HepG2 (cell line): ENCODE results near the gene CARD16. TPM values are rescaled to one million over a fixed set of nuclear protein-coding genes. Genes with fewer than 3 reads are reported as not detected.
A peak's percentile ranks its signal among the peaks of the same experiment; 100 is the strongest.

Experiments
- ATF7-NPFF ChIP-seq: sonication (generic); formaldehyde crosslinking; IDR thresholded peaks from 2 replicates; pipeline ENCODE4 v1.8.1; 2023; ENCODE audit warnings: mild to moderate bottlenecking, low read depth, missing genetic modification reagents, moderate library complexity
- CREM ChIP-seq, 2 experiments: sonication (generic) in 1 of 2; formaldehyde crosslinking in 1 of 2; IDR thresholded peaks; 2 replicates each; pipeline versions ENCODE4 v1.4.0 to v1.6.1; 2016 to 2020; ENCODE audit warnings: antibody characterized with exemption in 1 of 2, mild to moderate bottlenecking in 1 of 2, missing genetic modification reagents in 1 of 2
- HNF4A ChIP-seq: sonication (generic); formaldehyde crosslinking; IDR thresholded peaks from 2 replicates; pipeline ENCODE4 v1.4.0; 2020; ENCODE audit warnings: missing genetic modification reagents
- KLF6 ChIP-seq: IDR thresholded peaks from 2 replicates; pipeline ENCODE4 v1.8.0; 2016; ENCODE audit warnings: missing biosample characterization, missing genetic modification reagents
- MYC ChIP-seq: sonication (generic); formaldehyde crosslinking; IDR thresholded peaks from 2 replicates; pipeline ENCODE4 v1.9.0; 2021; ENCODE audit warnings: missing genetic modification reagents, borderline replicate concordance
- MYPOP ChIP-seq: sonication (generic); formaldehyde crosslinking; IDR thresholded peaks from 2 replicates; pipeline ENCODE4 v1.8.1; 2023; ENCODE audit warnings: mild to moderate bottlenecking, moderate library complexity, missing genetic modification reagents
- PATZ1 ChIP-seq: sonication (generic); formaldehyde crosslinking; IDR thresholded peaks from 2 replicates; pipeline ENCODE4 v1.4.0; 2020; ENCODE audit warnings: missing genetic modification reagents
- SNAPC4 ChIP-seq: sonication (generic); formaldehyde crosslinking; IDR thresholded peaks from 2 replicates; pipeline ENCODE4 v1.4.0; 2020; ENCODE audit warnings: mild to moderate bottlenecking, missing genetic modification reagents
- SOX6 ChIP-seq, 2 experiments: fragments of 450-650 bp in 1 of 2; sonication (generic) in 1 of 2; formaldehyde crosslinking in 1 of 2; IDR thresholded peaks; 2 replicates each; pipeline versions ENCODE4 v1.4.0 to v1.6.1; 2017 to 2020; ENCODE audit warnings: antibody characterized with exemption in 1 of 2, mild to moderate bottlenecking in 1 of 2, missing genetic modification reagents in 1 of 2
- XRCC5 ChIP-seq: fragments of 200-400 bp; formaldehyde crosslinking; optimal IDR thresholded peaks from 2 replicates; pipeline ENCODE3; 2017; ENCODE audit warnings: mild to moderate bottlenecking, low read length
- ZBTB4 ChIP-seq: sonication (generic); formaldehyde crosslinking; IDR thresholded peaks from 2 replicates; pipeline ENCODE4 v1.4.0; 2020; ENCODE audit warnings: missing genetic modification reagents, mild to moderate bottlenecking, borderline replicate concordance
- ZNF296 ChIP-seq: sonication (generic); formaldehyde crosslinking; conservative IDR thresholded peaks from 2 replicates; pipeline ENCODE4 v1.5.0; 2020; ENCODE audit warnings: mild to moderate bottlenecking, missing genetic modification reagents
- ZNF468 ChIP-seq: sonication (generic); formaldehyde crosslinking; IDR thresholded peaks from 2 replicates; pipeline ENCODE4 v1.8.0; 2022; ENCODE audit warnings: mild to moderate bottlenecking, moderate library complexity, missing genetic modification reagents
- ZNF704 ChIP-seq: sonication (generic); formaldehyde crosslinking; IDR thresholded peaks from 2 replicates; pipeline ENCODE4 v1.8.1; 2023; ENCODE audit warnings: mild to moderate bottlenecking, inconsistent platforms, moderate library complexity, missing genetic modification reagents, borderline replicate concordance
- ZNF740 ChIP-seq: sonication (generic); formaldehyde crosslinking; IDR thresholded peaks from 2 replicates; pipeline ENCODE4 v1.4.0; 2020; ENCODE audit warnings: missing genetic modification reagents
- ZNF746 ChIP-seq: sonication (generic); formaldehyde crosslinking; IDR thresholded peaks from 2 replicates; pipeline ENCODE4 v1.8.0; 2022; ENCODE audit warnings: mild to moderate bottlenecking, missing genetic modification reagents
- polyA plus RNA-seq, 8 experiments: library from polyadenylated mRNA; depleted of rRNA in 3 of 8; stranded (reverse) in 7 of 8; unstranded in 1 of 8; fragments of >200 nt; fragmentation: Illumina TruSeq in 4 of 8; extraction: Trizol in 4 of 8; gene quantifications; 2 replicates each; pipeline versions ENCODE4 v1.2.1 to v1.2.3, GENCODE V29; 2011 to 2016; ENCODE audit warnings: low read depth in 4 of 8, missing spikeins in 1 of 8, mixed read lengths in 1 of 8; ENCODE audit not compliant: insufficient read depth in 1 of 8
- total RNA-seq, 5 experiments: library from RNA; depleted of rRNA; stranded (reverse); fragments of >200 nt; fragmentation: Illumina TruSeq; extraction: Trizol; gene quantifications; 2 replicates each; pipeline ENCODE4 v1.2.3, GENCODE V29; 2016; ENCODE audit warnings: low read depth in 1 of 5

CARD16 gene
- total and polyA plus RNA-seq, 2 of the 13 experiments (the other 11 are each of a cell fraction or from before 2014, with no cell fraction given): 0.34 TPM; not detected in 1

- TF ChIP-seq ZBTB4 (no peak), HNF4A (CRISPR knock-in tag) (peak; percentile 77), XRCC5 (no peak), ZNF740 (CRISPR knock-in tag) (no peak), ZNF746 (no peak), ZNF296 (CRISPR knock-in tag) (no peak), ATF7-NPFF (CRISPR knock-in tag) (no peak), ZNF468 (CRISPR knock-in tag) (no peak), MYC (CRISPR knock-in tag) (no peak), ZNF704 (CRISPR knock-in tag) (no peak), MYPOP (no peak), SOX6 (IDR thresholded peaks at IDR 0.05) (no peak), SOX6 (CRISPR knock-in tag; IDR thresholded peaks at IDR 0.05) (peak; percentile 95), SNAPC4 (CRISPR knock-in tag) (0 out of 2 replicates have a peak, but pooled peaks have one; percentile 7), PATZ1 (no peak), CREM (IDR thresholded peaks at IDR 0.05) (peak; percentile 69), CREM (CRISPR knock-in tag; IDR thresholded peaks at IDR 0.05) (no peak), KLF6 (CRISPR knock-in tag) (no peak)
Measured at GRCh38 chr11:105051559-105051958, 6.4 kb upstream of the CARD16 start (continued).
